AG10803 (cell line): ENCODE data around the gene COP1.
"Not testable (repeated sequence)": the region's sequence is repeated elsewhere in the genome, so short reads cannot be mapped to it uniquely, and the experiment has no call there.

ENCODE experiments used
- DNase-seq: peaks from one replicate; pipeline ENCODE4 v3.0.0; 2010; ENCODE audit warnings: low read depth
- H3K4me3 ChIP-seq: 2 replicates; pipeline ENCODE4 v1.5.1; 2011; ENCODE audit warnings: mild to moderate bottlenecking, low read length, control low read depth
- CTCF ChIP-seq: conservative IDR thresholded peaks from 2 replicates; pipeline ENCODE4 v1.5.1; 2011; ENCODE audit warnings: mild to moderate bottlenecking, low read length, control low read depth, inconsistent platforms

COP1 gene

GRCh38 chr1:176102768-176103350 lies 104.2 kb downstream of the COP1 start:
- DNase-seq, result peak; percentile 1
- H3K4me3 ChIP-seq, result no peak overlapping the region
- no peak for TF ChIP-seq CTCF

GRCh38 chr1:176101951-176102642 lies 105.0 kb downstream of the COP1 start:
- H3K4me3 ChIP-seq, result no peak overlapping the region
- TF ChIP-seq CTCF, result no peak
- DNase-seq, result peak; percentile 35

- DNase-seq, result no peak
- TF ChIP-seq CTCF, result no peak
Measured at GRCh38 chr1:176098560-176098959, 108.5 kb downstream of the COP1 start.

DNA sequence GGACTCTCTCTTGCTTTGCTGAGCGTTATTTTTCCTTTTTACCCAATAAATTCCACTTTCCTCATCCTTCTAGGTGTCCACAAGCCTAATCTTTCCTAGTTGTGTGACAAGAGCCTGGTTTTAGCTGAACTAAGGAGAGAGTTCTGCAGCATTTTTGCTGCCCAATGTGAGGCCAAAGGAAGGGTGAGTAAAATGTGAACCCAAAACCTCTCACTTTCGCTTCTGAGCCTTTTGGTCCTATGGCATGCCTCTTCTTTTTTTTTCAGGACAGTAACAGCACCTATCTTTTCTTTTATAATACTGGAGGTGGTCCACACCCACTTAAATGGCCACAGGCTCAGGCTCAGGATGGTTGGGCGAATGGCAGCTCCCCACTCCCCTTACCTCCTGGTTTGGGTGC lies 111.1 kb downstream of the COP1 start:
- no peak for DNase-seq
- TF ChIP-seq CTCF, result no peak
- no peak overlapping the region for H3K4me3 ChIP-seq

More at GRCh38 chr1:176098560-176098959, 108.5 kb downstream of the COP1 start:
- H3K4me3 ChIP-seq, result no peak overlapping the region

- no peak for TF ChIP-seq CTCF
- DNase-seq, result no peak
- H3K4me3 ChIP-seq, result no peak overlapping the region
Measured at GRCh38 chr1:176090766-176091165, 116.3 kb downstream of the COP1 start.

DNA sequence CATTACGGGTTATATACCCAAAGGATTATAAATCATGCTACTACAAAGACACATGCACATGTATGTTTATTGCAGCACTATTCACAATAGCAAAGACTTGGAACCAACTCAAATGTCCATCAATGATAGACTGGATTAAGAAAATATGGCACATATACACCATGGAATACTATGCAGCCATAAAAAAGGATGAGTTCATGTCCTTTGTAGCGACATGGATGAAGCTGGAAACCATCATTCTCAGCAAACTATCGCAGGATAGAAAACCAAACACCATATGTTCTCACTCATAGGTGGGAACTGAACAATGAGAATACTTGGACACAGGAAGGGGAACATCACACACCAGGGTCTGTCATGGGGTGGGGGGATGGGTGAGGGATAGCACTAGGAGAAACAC lies 119.3 kb downstream of the COP1 start:
- not testable (repeated sequence) for DNase-seq, H3K4me3 ChIP-seq

GRCh38 chr1:176073524-176074157 lies 133.4 kb downstream of the COP1 start:
- H3K4me3 ChIP-seq, result no peak overlapping the region
- TF ChIP-seq CTCF, result peak; percentile 82
- peak; percentile 71 for DNase-seq
